MM.1S (cell line): ENCODE results near the gene TLE1.

ENCODE experiments used
- DNase-seq: peaks from one replicate; pipeline ENCODE4 v3.0.0-alpha.2; 2015
- H2AFZ ChIP-seq: fragments of 300-600 bp; sonication (generic); 2 replicates; pipeline ENCODE4 v1.6.0; 2016; ENCODE audit warnings: antibody characterized with exemption, low read length
- H3F3A ChIP-seq: fragments of 300-600 bp; sonication (generic); 2 replicates; pipeline ENCODE4 v1.6.1; 2016; ENCODE audit warnings: mild to moderate bottlenecking, antibody characterized with exemption, low read length, moderate library complexity, mixed read lengths; ENCODE audit not compliant: insufficient read depth
- H3K27ac ChIP-seq: fragments of 300-600 bp; sonication (generic); 2 replicates; pipeline ENCODE4 v1.5.1; 2016; ENCODE audit warnings: mild to moderate bottlenecking, low read length
- H3K27me3 ChIP-seq: fragments of 300-600 bp; sonication (generic); replicated peaks from 2 replicates; pipeline ENCODE4 v1.6.0; 2016; ENCODE audit warnings: low read length; ENCODE audit not compliant: insufficient read depth
- H3K36me3 ChIP-seq: fragments of 300-600 bp; sonication (generic); replicated peaks from 2 replicates; pipeline ENCODE4 v1.6.1; 2016; ENCODE audit warnings: mild to moderate bottlenecking, low read length, mixed read lengths; ENCODE audit not compliant: insufficient read depth
- H3K4me1 ChIP-seq: fragments of 300-600 bp; sonication (generic); 2 replicates; pipeline ENCODE4 v1.6.1; 2016; ENCODE audit warnings: low read length, mixed read lengths
- H3K4me2 ChIP-seq: fragments of 300-600 bp; sonication (generic); 2 replicates; pipeline ENCODE4 v1.6.0; 2016; ENCODE audit warnings: low read depth, low read length
- H3K4me3 ChIP-seq: fragments of 300-600 bp; sonication (generic); 2 replicates; pipeline ENCODE4 v1.5.1; 2016; ENCODE audit warnings: low read length, mixed read lengths
- H3K79me2 ChIP-seq: fragments of 300-600 bp; sonication (generic); 2 replicates; pipeline ENCODE4 v1.6.1; 2016; ENCODE audit warnings: mixed run types, low read length, mixed read lengths
- H3K9ac ChIP-seq: fragments of 300-600 bp; sonication (generic); 2 replicates; pipeline ENCODE4 v1.6.1; 2016; ENCODE audit warnings: low read length, mixed read lengths
- H3K9me2 ChIP-seq: fragments of 300-600 bp; sonication (generic); replicated peaks from 2 replicates; pipeline ENCODE4 v1.6.1; 2016; ENCODE audit warnings: mild to moderate bottlenecking, low read length, mixed read lengths; ENCODE audit not compliant: insufficient read depth
- H3K9me3 ChIP-seq: fragments of 300-600 bp; sonication (generic); replicated peaks from 2 replicates; pipeline ENCODE4 v1.6.1; 2016; ENCODE audit warnings: mild to moderate bottlenecking, low read length, mixed read lengths; ENCODE audit not compliant: insufficient read depth
- H4K20me1 ChIP-seq: fragments of 300-600 bp; sonication (generic); 2 replicates; pipeline ENCODE4 v1.6.1; 2016; ENCODE audit warnings: mild to moderate bottlenecking, low read length, moderate library complexity, mixed read lengths; ENCODE audit not compliant: insufficient read depth
- EZH2 ChIP-seq: fragments of 300-600 bp; sonication (generic); optimal IDR thresholded peaks from 2 replicates; pipeline ENCODE3; 2017; ENCODE audit warnings: low read depth, mild to moderate bottlenecking, antibody characterized with exemption, low read length, mixed read lengths
- EZH2phosphoT487 ChIP-seq: fragments of 300-600 bp; sonication (generic); IDR thresholded peaks from 2 replicates; pipeline ENCODE4 v1.6.1; 2018; ENCODE audit warnings: antibody characterized with exemption, low read length
- TF ChIP-seq, protein P1 (sequence below): fragments of 300-600 bp; sonication (generic); IDR thresholded peaks from 2 replicates; pipeline ENCODE4 v1.5.1; 2016; ENCODE audit warnings: antibody characterized with exemption, low read length, mixed read lengths

The TLE1 gene

GRCh38 chr9:81549500-81550206, 139.7 kb downstream of the TLE1 start:
- Histone ChIP-seq H3K36me3 (no peaks in the 10 kb centered on the region), H3K4me2 (no peak overlapping the region), H3K79me2 (no peaks in the 10 kb centered on the region), H2AFZ (no peak overlapping the region), H3K4me1 (no peaks in the 10 kb centered on the region), H3K27me3 (no peaks in the 10 kb centered on the region), H3K9ac (no peak overlapping the region), H3K9me3 (no peaks in the 10 kb centered on the region), H4K20me1 (no peaks in the 10 kb centered on the region), H3F3A (no peaks in the 10 kb centered on the region), H3K27ac (no peak overlapping the region), H3K4me3 (no peak overlapping the region), H3K9me2 (no peaks in the 10 kb centered on the region)
- TF ChIP-seq EZH2 (no peak), EZH2phosphoT487 (no peak)
- TF ChIP-seq, protein P1, sequence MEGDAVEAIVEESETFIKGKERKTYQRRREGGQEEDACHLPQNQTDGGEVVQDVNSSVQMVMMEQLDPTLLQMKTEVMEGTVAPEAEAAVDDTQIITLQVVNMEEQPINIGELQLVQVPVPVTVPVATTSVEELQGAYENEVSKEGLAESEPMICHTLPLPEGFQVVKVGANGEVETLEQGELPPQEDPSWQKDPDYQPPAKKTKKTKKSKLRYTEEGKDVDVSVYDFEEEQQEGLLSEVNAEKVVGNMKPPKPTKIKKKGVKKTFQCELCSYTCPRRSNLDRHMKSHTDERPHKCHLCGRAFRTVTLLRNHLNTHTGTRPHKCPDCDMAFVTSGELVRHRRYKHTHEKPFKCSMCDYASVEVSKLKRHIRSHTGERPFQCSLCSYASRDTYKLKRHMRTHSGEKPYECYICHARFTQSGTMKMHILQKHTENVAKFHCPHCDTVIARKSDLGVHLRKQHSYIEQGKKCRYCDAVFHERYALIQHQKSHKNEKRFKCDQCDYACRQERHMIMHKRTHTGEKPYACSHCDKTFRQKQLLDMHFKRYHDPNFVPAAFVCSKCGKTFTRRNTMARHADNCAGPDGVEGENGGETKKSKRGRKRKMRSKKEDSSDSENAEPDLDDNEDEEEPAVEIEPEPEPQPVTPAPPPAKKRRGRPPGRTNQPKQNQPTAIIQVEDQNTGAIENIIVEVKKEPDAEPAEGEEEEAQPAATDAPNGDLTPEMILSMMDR, result no peak
- DNase-seq, result no peak

GRCh38 chr9:81548911-81549310, 140.4 kb downstream of the TLE1 start:
- Histone ChIP-seq H3K4me2 (no peak overlapping the region), H2AFZ (no peak overlapping the region), H3K79me2 (no peaks in the 10 kb centered on the region), H4K20me1 (no peaks in the 10 kb centered on the region), H3K27me3 (no peaks in the 10 kb centered on the region), H3K36me3 (no peaks in the 10 kb centered on the region), H3K9me3 (no peaks in the 10 kb centered on the region), H3K9me2 (no peaks in the 10 kb centered on the region), H3K9ac (no peak overlapping the region), H3K4me3 (no peak overlapping the region), H3K27ac (no peak overlapping the region), H3F3A (no peaks in the 10 kb centered on the region), H3K4me1 (no peaks in the 10 kb centered on the region)
- no peak for DNase-seq
- TF ChIP-seq EZH2phosphoT487 (no peak), EZH2 (no peak)
- TF ChIP-seq, protein P1, result no peak

DNA sequence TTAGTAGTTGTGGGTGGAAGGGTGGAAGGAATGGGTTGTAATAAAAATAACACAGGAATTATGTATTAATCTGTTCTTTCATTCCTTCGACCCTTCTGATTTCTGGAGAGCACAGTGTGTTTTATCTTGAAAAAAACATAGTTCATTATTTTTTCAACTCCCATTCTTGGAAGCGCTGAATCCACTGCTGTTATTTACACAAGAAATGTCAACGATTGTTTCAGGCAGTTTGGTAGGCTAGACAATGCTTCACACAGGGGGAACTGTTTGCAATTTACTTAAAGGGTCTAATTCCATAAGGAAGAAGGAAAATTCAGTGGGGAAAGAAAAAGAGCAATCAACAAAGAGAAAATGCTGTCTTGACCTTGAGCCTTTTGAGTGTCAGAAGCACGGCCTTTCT, 142.9 kb downstream of the TLE1 start:
- H3F3A ChIP-seq, result no peaks in the 10 kb centered on the region
- no peak overlapping the region for H2AFZ ChIP-seq
- TF ChIP-seq, protein P1, result no peak
- H3K36me3 ChIP-seq, result no peaks in the 10 kb centered on the region
- no peaks in the 10 kb centered on the region for H3K9me2 ChIP-seq
- H3K4me3 ChIP-seq, result no peak overlapping the region
- H3K27ac ChIP-seq, result no peak overlapping the region
- no peak overlapping the region for H3K4me2 ChIP-seq
- H4K20me1 ChIP-seq, result no peaks in the 10 kb centered on the region
- no peak for DNase-seq
- H3K79me2 ChIP-seq, result no peaks in the 10 kb centered on the region
- H3K9me3 ChIP-seq, result no peaks in the 10 kb centered on the region
- no peak overlapping the region for H3K9ac ChIP-seq
- H3K4me1 ChIP-seq, result no peaks in the 10 kb centered on the region
- H3K27me3 ChIP-seq, result no peaks in the 10 kb centered on the region
